IPS-18c (cell line): ENCODE measurements around the gene PTTG1IP.

Source experiments
- H3K4me3 ChIP-seq: 2 replicates; pipeline ENCODE4 v1.7.0; 2013; ENCODE audit warnings: low read depth, mild to moderate bottlenecking, low read length, moderate library complexity; ENCODE audit not compliant: insufficient read depth
- H3K9me3 ChIP-seq: one replicate; pipeline ENCODE4 v1.6.1; 2013; ENCODE audit warnings: mild to moderate bottlenecking, low read length, moderate library complexity; ENCODE audit not compliant: control insufficient read depth, insufficient read depth

PTTG1IP gene

GRCh38 chr21:44876849-44877575 is 3.5 kb upstream of the PTTG1IP start:
- H3K4me3 ChIP-seq, result no peak overlapping the region
- H3K9me3 ChIP-seq, result peaks cover 2% of the 10 kb centered on the region

DNA sequence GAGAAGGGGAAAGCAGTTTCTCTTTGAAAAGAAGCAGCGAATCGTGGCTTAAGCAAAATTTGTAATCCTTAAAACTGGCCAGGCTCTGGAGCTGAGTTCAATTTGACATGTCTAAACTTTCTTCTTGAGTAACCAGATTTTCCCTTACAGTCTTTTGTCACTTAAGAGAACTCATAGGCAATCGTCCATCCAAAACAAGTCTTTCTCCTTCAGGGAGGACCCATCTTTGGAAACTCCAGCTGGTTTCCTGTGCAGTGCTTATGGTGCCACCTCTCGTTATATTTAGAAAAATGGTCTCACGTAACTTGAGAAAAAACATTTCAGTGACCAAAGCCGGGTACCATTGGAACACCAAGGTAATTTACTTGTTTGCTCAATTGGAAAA is 1.8 kb upstream of the PTTG1IP start:
- H3K9me3 ChIP-seq, result peaks cover 2% of the 10 kb centered on the region
- H3K4me3 ChIP-seq, result peak overlapping the region; percentile 90; the same call in 1 of the 2 replicates

DNA sequence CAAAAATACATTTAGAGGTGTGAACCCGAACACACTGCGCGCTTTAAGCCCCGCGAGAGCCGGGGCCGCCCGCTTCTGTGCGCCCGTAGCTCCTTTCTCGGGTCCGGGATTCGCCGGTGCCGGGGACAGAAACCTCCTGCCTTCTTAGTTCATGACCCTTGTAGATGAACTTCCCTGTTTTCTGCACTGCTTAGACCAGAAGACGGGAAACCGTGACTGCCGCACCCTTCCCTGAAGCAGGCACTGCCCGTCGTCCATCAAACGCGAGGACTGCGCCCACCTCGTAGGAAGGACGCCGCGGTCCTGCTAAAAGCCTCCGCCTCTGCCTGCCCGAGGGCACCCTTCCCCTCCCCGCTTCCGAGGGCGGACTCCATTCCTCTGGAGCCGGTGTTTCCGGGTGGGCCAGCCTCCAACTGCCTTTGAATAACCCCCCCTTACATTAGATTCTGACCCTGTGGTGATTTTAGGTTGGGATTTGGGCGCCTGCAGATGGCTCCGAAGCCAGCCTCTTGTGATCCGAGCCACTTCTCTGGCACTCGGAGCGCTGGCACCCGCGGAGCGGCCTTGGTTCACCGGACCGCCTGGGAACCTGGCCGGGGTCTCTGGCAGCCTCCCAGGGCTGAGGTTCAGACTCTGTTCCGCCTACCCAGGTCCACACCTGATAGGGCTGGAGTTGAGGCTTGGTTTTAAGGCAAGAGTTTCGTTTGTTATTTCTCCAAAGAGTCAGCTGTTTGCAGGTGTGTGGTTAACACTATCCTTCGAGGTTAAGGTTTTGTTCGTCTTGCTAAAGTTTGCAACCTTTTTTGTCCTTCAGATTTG is 1.2 kb upstream of the PTTG1IP start:
- H3K9me3 ChIP-seq, result peaks cover 2% of the 10 kb centered on the region

GRCh38 chr21:44874240-44874496 is 678 bp upstream of the PTTG1IP start:
- peaks cover 2% of the 10 kb centered on the region for H3K9me3 ChIP-seq
- peak overlapping the region; percentile 90 for H3K4me3 ChIP-seq

More for the DNA sequence above, 1.2 kb upstream of the PTTG1IP start:
- H3K4me3 ChIP-seq, result peak overlapping the region; percentile 90

DNA sequence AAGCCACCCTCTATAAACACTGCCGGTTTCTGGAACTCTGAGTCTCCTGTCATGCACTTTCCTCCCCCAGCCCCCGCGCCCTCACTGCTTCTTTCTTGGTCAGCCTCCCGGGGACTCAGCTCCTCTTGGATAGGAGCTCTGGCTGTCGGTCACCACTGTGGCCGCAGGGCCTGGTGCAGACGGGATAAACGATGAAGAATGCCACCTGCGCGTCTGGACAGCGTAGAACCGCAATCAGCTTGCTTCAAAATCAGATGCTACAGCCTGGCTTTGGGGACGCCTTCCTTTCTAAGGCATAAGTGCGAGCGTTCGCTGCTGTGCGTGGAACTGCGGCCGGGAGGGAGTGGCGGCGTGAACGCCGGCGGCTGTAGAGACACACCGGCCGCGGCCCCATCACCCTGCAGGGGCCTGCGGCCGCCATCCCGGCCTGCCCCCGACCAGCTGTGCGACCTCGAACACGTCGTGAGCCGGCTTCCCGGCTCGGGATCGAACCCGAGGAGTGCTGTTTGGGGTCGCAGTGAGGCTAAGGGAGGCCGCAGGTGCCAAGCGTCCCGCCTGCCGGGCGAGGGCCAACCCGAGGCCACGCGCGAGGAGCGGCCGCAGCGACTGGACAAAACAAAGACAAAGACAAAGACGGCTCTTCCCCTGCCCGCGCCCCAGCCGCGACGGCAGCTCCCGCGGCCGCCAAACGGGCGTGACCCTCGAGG is 688 bp downstream of the PTTG1IP start:
- H3K9me3 ChIP-seq, result peaks cover 2% of the 10 kb centered on the region
- peak overlapping the region; percentile 90 for H3K4me3 ChIP-seq

DNA sequence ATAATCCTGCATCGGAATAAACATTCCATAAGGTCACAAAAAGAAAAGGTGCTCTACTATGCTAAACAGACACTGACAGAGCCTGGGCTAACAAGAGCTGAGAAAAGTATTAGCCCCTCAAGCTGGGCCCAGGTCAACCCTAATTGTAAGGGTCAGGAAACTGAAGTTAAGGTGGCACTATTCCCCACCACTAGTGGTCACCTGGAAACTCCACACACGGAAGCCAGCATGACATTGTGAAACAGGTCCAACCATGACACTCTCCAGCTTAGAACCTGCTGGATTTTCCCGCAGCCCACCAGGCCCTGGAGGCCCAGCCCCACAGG is 1.2 kb downstream of the PTTG1IP start:
- Histone ChIP-seq H3K4me3 (peak overlapping the region; percentile 90), H3K9me3 (peaks cover 2% of the 10 kb centered on the region)

DNA sequence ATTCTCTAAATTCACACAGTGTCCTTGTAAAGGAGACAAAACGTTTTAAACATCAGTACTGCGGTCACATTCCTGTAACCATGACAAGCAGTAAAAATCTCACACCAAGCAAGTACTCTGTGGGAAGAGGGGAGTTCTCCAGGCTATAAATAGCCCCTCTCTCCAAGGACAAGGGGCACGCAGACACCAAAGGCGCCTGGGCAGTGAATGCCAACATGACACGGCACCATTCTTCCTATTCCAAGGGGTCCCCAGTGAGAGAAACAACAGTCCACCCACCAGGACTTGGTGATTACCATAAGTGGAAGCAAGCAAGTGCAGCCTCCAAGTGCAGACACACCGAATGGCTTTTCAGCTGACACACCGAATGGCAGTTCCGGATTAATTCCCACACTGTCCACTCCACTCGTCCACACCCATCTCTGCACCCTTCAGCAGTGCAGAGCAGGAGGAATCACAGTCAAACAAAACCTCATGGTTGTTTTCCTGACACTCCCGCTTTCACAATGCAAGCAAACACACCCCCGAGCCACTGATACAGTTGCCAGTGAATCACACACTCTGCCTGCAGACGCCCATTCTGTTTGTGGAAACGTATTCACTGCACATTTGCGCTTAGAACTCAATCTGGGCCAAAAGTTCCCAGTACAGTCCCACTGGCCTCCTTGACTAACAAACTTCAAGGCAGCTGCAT is 1.8 kb downstream of the PTTG1IP start:
- H3K4me3 ChIP-seq, result peak overlapping the region; percentile 90; the same call in 1 of the 2 replicates
- peaks cover 2% of the 10 kb centered on the region for H3K9me3 ChIP-seq

GRCh38 chr21:44870748-44871495 is 2.6 kb downstream of the PTTG1IP start:
- no peak overlapping the region for H3K4me3 ChIP-seq
- peaks cover 2% of the 10 kb centered on the region for H3K9me3 ChIP-seq

GRCh38 chr21:44869781-44870747 is 3.4 kb downstream of the PTTG1IP start:
- Histone ChIP-seq H3K4me3 (no peak overlapping the region), H3K9me3 (peaks cover 2% of the 10 kb centered on the region)

DNA sequence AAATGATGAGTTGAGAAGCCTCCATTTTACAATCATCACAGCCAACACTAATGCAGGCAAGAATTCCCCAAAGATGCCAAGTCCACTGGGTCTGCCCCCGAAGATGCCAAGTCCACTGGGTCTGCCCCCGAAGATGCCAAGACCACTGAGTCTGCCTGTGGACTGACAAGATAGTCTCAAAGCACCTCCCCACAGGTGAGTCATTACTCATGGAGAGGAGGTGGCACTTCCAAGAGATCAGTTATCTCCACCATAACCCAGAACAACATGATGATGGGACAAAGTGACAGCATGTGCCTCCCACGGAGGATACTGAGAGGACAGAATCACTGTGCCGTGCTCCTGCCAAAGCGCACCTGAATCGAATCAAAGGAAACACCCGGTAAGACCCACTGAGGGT is 4.8 kb downstream of the PTTG1IP start:
- H3K9me3 ChIP-seq, result no peaks in the 10 kb centered on the region
- H3K4me3 ChIP-seq, result no peak overlapping the region

DNA sequence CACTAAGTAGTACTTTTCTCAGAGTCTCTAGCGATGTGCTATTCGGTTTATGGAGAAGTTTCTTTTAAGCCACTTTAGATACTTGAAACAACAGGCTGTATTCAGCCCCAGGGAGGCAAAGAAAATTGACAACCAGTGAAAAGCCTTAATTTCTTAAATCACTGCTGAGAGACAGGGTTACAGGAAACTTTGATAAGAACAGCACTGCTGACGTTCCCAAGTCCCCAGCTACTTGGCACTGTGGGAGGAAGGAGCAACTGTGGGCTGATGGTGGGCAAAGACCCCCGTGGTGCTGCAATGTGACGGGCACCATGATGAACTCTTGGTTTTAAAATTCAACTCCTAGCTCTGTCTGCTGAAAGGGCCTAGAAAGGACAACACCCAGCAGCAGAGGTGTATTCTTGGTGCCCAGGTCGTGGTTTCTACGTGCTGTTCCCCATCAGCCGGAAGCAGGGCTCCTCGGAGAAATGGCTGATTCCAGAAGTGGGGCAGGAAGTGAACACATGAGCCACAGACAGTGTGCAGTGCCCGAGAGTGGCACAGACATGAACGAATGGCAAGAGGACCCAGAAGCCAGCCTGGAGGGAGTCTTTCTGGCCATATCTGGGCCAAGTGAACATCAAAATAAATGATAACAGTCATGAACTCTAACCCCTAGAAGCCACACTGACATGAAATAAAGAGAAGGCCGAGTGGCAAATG is 5.3 kb downstream of the PTTG1IP start:
- H3K9me3 ChIP-seq, result no peaks in the 10 kb centered on the region
- no peak overlapping the region for H3K4me3 ChIP-seq

DNA sequence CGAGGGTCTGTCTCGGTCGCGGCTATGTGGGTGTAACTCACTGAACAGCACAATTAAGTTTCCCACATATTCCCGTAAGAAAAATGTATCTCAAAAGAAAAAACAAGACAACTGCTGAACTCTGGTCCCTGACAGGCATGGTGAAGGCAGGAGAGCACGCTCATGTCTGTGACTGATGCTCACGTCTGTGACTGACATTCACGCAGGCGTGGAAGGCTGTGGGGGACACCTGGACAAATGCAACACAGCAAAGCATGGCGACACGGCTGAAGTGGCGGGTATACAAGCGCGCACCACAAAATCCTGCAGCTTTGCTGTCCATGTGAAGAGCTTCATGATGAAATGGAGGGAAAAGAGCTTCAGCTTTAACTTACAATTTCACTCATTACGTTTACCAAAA is 6.0 kb downstream of the PTTG1IP start:
- no peak overlapping the region for H3K4me3 ChIP-seq
- H3K9me3 ChIP-seq, result no peaks in the 10 kb centered on the region

DNA sequence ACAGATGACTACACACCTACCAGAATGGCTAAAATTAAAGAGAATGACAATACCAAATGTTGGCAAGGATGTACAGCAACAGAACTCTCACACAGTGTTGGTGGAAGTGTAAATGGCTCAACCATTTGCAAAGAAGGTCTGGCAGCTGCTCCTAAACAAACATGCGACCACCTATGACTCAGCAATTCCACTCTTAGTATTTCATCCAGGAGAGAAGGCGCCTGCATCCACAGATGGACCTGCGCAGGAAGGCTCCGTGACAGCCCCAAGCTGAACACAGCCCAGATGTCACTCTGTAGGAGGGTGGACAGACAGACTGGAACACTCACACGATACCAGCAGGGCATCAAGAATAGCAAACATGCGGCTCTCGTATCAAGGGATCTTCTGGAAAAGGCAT is 6.7 kb downstream of the PTTG1IP start:
- Histone ChIP-seq H3K4me3 (no peak overlapping the region), H3K9me3 (no peaks in the 10 kb centered on the region)

DNA sequence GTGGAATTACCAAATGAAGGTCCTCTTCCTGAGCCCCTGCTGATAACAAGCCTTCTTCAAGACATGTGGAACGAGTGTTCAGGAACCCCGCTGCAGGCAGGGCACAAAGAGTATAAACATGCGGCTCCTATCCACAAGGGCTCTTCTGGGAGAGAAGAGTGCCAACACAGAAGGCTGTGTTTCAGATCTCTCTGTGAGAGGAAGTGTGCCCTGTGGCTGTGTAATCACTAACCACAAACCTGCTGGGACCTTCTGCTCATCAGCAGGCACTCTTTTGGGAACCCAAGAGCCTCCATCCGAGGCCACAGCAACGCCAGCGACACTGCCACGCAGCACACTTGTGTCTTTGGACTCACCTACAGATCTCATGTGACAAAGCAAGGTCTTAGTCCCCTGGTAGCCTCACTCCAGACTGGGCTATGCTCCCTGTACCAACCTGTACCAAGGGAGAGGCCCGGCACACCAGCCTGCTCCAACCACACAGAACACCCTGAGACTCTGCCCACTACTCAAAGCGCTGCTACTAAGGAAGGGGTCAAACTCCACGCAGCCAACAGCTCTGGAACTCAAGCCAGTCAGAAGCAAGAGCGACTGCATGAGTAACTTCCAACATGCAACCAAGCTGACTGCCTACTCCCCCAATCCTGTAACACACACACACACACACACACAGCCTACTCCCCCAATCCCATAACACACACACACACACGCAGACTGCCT is 7.8 kb downstream of the PTTG1IP start:
- Histone ChIP-seq H3K9me3 (no peaks in the 10 kb centered on the region), H3K4me3 (no peak overlapping the region)
